ENCODE results near the gene ZFYVE19.

ZFYVE19 gene

DNA sequence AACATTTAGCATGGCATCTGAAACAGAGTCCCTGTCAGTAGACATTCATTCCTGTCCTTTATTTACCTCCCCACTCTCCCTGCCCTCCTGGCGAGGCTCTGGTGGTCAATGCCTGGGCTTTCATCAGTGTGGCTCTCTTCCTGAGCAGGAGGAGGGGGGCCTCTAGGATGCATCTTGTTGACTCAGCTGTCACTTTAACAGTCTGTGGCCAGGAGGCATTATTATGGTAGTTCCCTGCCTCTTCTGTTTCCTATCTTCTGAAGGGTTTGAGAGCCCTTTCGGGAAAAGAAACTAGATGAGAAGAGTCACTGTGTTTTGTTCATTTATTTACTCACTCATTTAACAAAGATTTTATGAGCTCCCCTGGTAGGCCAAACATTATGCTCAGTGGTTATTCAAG lies 24.0 kb downstream of the ZFYVE19 start:
- H3K36me3 ChIP-seq (replicated peaks; ENCODE audit: insufficient read depth, low read length): no peaks in the 10 kb centered on the region
- H3K27me3 ChIP-seq (replicated peaks; ENCODE audit: insufficient read depth, low read length): no peaks in the 10 kb centered on the region
- no peaks in the 10 kb centered on the region for H3K79me2 ChIP-seq (ENCODE audit: low read length)
- H4K20me1 ChIP-seq (ENCODE audit: insufficient read depth, low read length): no peaks in the 10 kb centered on the region
- H3K9me3 ChIP-seq (replicated peaks; ENCODE audit: insufficient read depth, low read length): no peaks in the 10 kb centered on the region
- no peak overlapping the region for H3K4me2 ChIP-seq (ENCODE audit: low read depth, low read length)
- H3K4me3 ChIP-seq (ENCODE audit: low read length): no peak overlapping the region
- H3K27ac ChIP-seq (ENCODE audit: low read length): no peak overlapping the region
- DNase-seq: no peak
- no peaks in the 10 kb centered on the region for H3K9me2 ChIP-seq (replicated peaks; ENCODE audit: insufficient read depth, low read length)
- no peak for TF ChIP-seq EZH2phosphoT487 (IDR thresholded peaks at IDR 0.05; ENCODE audit: low read length)
- TF ChIP-seq EZH2 (optimal IDR thresholded peaks at IDR 0.05; ENCODE audit: low read depth, low read length): no peak
- TF ChIP-seq, protein P1, sequence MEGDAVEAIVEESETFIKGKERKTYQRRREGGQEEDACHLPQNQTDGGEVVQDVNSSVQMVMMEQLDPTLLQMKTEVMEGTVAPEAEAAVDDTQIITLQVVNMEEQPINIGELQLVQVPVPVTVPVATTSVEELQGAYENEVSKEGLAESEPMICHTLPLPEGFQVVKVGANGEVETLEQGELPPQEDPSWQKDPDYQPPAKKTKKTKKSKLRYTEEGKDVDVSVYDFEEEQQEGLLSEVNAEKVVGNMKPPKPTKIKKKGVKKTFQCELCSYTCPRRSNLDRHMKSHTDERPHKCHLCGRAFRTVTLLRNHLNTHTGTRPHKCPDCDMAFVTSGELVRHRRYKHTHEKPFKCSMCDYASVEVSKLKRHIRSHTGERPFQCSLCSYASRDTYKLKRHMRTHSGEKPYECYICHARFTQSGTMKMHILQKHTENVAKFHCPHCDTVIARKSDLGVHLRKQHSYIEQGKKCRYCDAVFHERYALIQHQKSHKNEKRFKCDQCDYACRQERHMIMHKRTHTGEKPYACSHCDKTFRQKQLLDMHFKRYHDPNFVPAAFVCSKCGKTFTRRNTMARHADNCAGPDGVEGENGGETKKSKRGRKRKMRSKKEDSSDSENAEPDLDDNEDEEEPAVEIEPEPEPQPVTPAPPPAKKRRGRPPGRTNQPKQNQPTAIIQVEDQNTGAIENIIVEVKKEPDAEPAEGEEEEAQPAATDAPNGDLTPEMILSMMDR (IDR thresholded peaks at IDR 0.05; ENCODE audit: low read length): no peak
- H3F3A ChIP-seq (ENCODE audit: insufficient read depth, low read length): no peaks in the 10 kb centered on the region; the same call in 1 of the 2 replicates
- no peak overlapping the region for H3K9ac ChIP-seq (ENCODE audit: low read length)
- H2AFZ ChIP-seq (ENCODE audit: low read length): no peak overlapping the region
- H3K4me1 ChIP-seq (ENCODE audit: low read length): peaks cover 5% of the 10 kb centered on the region; the same call in 1 of the 2 replicates

DNA sequence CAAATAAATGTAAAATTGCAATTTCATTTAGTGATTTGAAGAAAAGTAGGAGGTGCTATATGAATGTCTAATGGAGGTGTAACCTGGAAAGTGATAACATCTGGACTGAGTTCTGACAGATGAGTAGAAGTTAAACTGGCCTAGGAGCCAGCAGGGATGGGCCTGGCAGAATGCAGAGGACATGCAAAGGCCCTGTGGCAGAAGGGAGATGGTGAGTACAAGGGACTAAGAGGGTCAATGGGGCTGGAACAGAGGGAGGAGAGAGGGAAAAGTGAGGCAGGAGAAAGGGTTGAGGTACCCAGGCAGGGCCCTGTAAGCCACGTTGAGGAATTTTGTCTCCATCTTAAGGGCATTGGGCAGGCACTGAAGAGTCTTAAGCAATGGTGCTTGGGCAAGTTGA lies 25.0 kb downstream of the ZFYVE19 start:
- H3K27ac ChIP-seq (ENCODE audit: low read length): no peak overlapping the region
- no peaks in the 10 kb centered on the region for H3K9me2 ChIP-seq (replicated peaks; ENCODE audit: insufficient read depth, low read length)
- H2AFZ ChIP-seq (ENCODE audit: low read length): no peak overlapping the region
- H3F3A ChIP-seq (ENCODE audit: insufficient read depth, low read length): no peaks in the 10 kb centered on the region; the same call in 1 of the 2 replicates
- no peak for TF ChIP-seq EZH2phosphoT487 (IDR thresholded peaks at IDR 0.05; ENCODE audit: low read length)
- TF ChIP-seq, protein P1 (IDR thresholded peaks at IDR 0.05; ENCODE audit: low read length): no peak
- no peak for TF ChIP-seq EZH2 (optimal IDR thresholded peaks at IDR 0.05; ENCODE audit: low read depth, low read length)
- no peak overlapping the region for H3K4me2 ChIP-seq (ENCODE audit: low read depth, low read length)
- DNase-seq: no peak
- H4K20me1 ChIP-seq (ENCODE audit: insufficient read depth, low read length): no peaks in the 10 kb centered on the region
- H3K4me1 ChIP-seq (ENCODE audit: low read length): peaks cover 5% of the 10 kb centered on the region; the same call in 1 of the 2 replicates
- no peaks in the 10 kb centered on the region for H3K27me3 ChIP-seq (replicated peaks; ENCODE audit: insufficient read depth, low read length)
- no peaks in the 10 kb centered on the region for H3K36me3 ChIP-seq (replicated peaks; ENCODE audit: insufficient read depth, low read length)
- no peaks in the 10 kb centered on the region for H3K79me2 ChIP-seq (ENCODE audit: low read length)
- H3K9me3 ChIP-seq (replicated peaks; ENCODE audit: insufficient read depth, low read length): no peaks in the 10 kb centered on the region
- no peak overlapping the region for H3K9ac ChIP-seq (ENCODE audit: low read length)
- no peak overlapping the region for H3K4me3 ChIP-seq (ENCODE audit: low read length)

DNA sequence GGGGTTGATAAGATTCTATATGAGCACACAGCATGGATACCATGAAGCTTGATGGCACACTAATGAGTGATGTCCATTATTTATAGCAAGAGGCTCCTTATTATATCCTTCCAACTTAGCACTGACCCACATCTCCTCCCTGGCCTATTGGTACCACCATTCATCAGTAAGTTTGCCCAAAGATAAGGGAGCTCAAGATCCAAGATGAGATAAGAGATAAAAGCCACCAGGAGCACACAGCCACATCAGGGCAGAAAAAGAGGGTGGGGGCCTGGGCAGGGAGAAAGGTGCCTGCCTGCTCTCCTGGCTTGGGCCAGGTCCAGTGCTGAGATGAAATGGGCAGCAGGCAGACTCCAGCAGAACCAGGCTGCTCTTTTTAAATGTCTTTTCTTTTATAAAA lies 26.0 kb downstream of the ZFYVE19 start:
- Histone ChIP-seq H3K9me2 (replicated peaks; ENCODE audit: insufficient read depth, low read length) (no peaks in the 10 kb centered on the region), H3K4me1 (ENCODE audit: low read length) (peaks cover 5% of the 10 kb centered on the region; the same call in 1 of the 2 replicates), H3K79me2 (ENCODE audit: low read length) (no peaks in the 10 kb centered on the region), H3K36me3 (replicated peaks; ENCODE audit: insufficient read depth, low read length) (no peaks in the 10 kb centered on the region), H3K27ac (ENCODE audit: low read length) (no peak overlapping the region), H3K27me3 (replicated peaks; ENCODE audit: insufficient read depth, low read length) (no peaks in the 10 kb centered on the region), H3K9me3 (replicated peaks; ENCODE audit: insufficient read depth, low read length) (no peaks in the 10 kb centered on the region), H4K20me1 (ENCODE audit: insufficient read depth, low read length) (no peaks in the 10 kb centered on the region), H3K4me3 (ENCODE audit: low read length) (no peak overlapping the region), H3F3A (ENCODE audit: insufficient read depth, low read length) (no peaks in the 10 kb centered on the region; the same call in 1 of the 2 replicates), H3K9ac (ENCODE audit: low read length) (no peak overlapping the region), H3K4me2 (ENCODE audit: low read depth, low read length) (no peak overlapping the region), H2AFZ (ENCODE audit: low read length) (no peak overlapping the region)
- no peak for DNase-seq
- TF ChIP-seq EZH2phosphoT487 (IDR thresholded peaks at IDR 0.05; ENCODE audit: low read length) (no peak), EZH2 (optimal IDR thresholded peaks at IDR 0.05; ENCODE audit: low read depth, low read length) (no peak)
- TF ChIP-seq, protein P1 (IDR thresholded peaks at IDR 0.05; ENCODE audit: low read length): no peak

Measured in MM.1S (cell line).